Right lobe of liver (tissue), 4 donors: ENCODE measurements around the gene BAG1.

ENCODE experiments used
- CTCF ChIP-seq, 4 donors: fragments of 200-600 bp in 3 of 4; fragments of 450-650 bp in 1 of 4; IDR thresholded peaks; one replicate each; pipeline versions ENCODE4 v1.5.1 to v1.8.0; 2016 to 2022; ENCODE audit warnings: antibody characterized with exemption in 4 of 4, mild to moderate bottlenecking in 2 of 4
- POLR2A ChIP-seq: fragments of 450-650 bp; IDR thresholded peaks from one replicate; pipeline ENCODE4 v1.6.1; 2017; ENCODE audit warnings: antibody characterized with exemption, mild to moderate bottlenecking
- donor health status: DM: no; HTN: no; CAD: no.
- donor health status: DM: no; HTN: no; CAD: no.
- donor health status: DM: no; HTN: yes; CAD: no.

- peak; percentile 74 to 93 (median 80) for TF ChIP-seq CTCF (IDR thresholded peaks at IDR 0.05)
- no peak for TF ChIP-seq POLR2A
Measured at GRCh38 chr9:33225319-33226147, 39.0 kb downstream of the BAG1 start.
